HEK293 (cell line): ENCODE results near the gene RNPEP.

Source experiments
- CTCF ChIA-PET: fragments of 350-600 bp; formaldehyde crosslinking; extraction: SDS; loops from one replicate; lab custom pipeline; 2021; ENCODE audit warnings: antibody characterized with exemption; lab: Yijun Ruan, JAX
- POLR2A ChIA-PET: fragments of 300-600 bp; formaldehyde crosslinking; extraction: SDS; loops from one replicate; lab custom pipeline; 2020; ENCODE audit warnings: antibody characterized with exemption, inconsistent platforms; lab: Yijun Ruan, JAX
- H3K27ac ChIP-seq: fragments of 200-500 bp; sonication (Bioruptor generic); 2 replicates; pipeline ENCODE4 v1.5.1; 2014; ENCODE audit warnings: low read depth, low read length, control low read depth, inconsistent platforms; ENCODE audit errors: extremely low read depth
- H3K36me3 ChIP-seq, 2 experiments: fragments of 200-500 bp in 1 of 2; sonication (Bioruptor generic) in 1 of 2; 1 replicate in 1 of 2; 2 replicates in 1 of 2; pipeline ENCODE4 v1.5.1; 2014 to 2017; ENCODE audit warnings: inconsistent platforms in 2 of 2, low read length in 2 of 2; ENCODE audit not compliant: control insufficient read depth in 2 of 2, insufficient read depth in 1 of 2
- H3K4me1 ChIP-seq: fragments of 200-500 bp; sonication (Bioruptor generic); 2 replicates; pipeline ENCODE4 v1.5.1; 2014; ENCODE audit warnings: mild to moderate bottlenecking, low read length, inconsistent platforms; ENCODE audit not compliant: control insufficient read depth, insufficient read depth
- H3K4me3 ChIP-seq: 2 replicates; pipeline ENCODE4 v1.5.1; 2011; ENCODE audit warnings: low read depth, mild to moderate bottlenecking, control low read depth, low read length, moderate library complexity
- H3K9me3 ChIP-seq: fragments of 200-500 bp; sonication (Bioruptor generic); 2 replicates; pipeline ENCODE4 v1.5.1; 2014; ENCODE audit warnings: low read depth, low read length, inconsistent platforms; ENCODE audit not compliant: control insufficient read depth, insufficient read depth
- CTCF ChIP-seq: fragments of 450-650 bp; formaldehyde crosslinking; IDR thresholded peaks from 2 replicates; pipeline ENCODE4 v1.5.1; 2016; ENCODE audit warnings: missing biosample characterization, missing genetic modification characterization
- HOXC10 ChIP-seq: sonication (generic); formaldehyde crosslinking; IDR thresholded peaks from 2 replicates; pipeline ENCODE4 v1.8.1; 2023; ENCODE audit warnings: mild to moderate bottlenecking, missing genetic modification reagents
- SCRT2 ChIP-seq: fragments of 450-650 bp; formaldehyde crosslinking; IDR thresholded peaks from 2 replicates; pipeline ENCODE4 v1.5.1; 2016; ENCODE audit warnings: missing biosample characterization, missing genetic modification characterization
- SETDB1 ChIP-seq: IDR thresholded peaks from one replicate; pipeline ENCODE4 v1.6.1; 2017; ENCODE audit warnings: mild to moderate bottlenecking, low read length, moderate library complexity, mixed read lengths; ENCODE audit not compliant: insufficient read length
- ZBTB26 ChIP-seq: fragments of 450-650 bp; formaldehyde crosslinking; optimal IDR thresholded peaks from 2 replicates; pipeline ENCODE3; 2016; ENCODE audit warnings: missing biosample characterization, mild to moderate bottlenecking, missing genetic modification characterization
- ZFP3 ChIP-seq: fragments of 450-650 bp; formaldehyde crosslinking; IDR thresholded peaks from 2 replicates; pipeline ENCODE4 v1.5.1; 2016; ENCODE audit warnings: low read depth, missing biosample characterization, missing genetic modification characterization
- ZNF174 ChIP-seq: fragments of 450-650 bp; formaldehyde crosslinking; IDR thresholded peaks from 2 replicates; pipeline ENCODE4 v1.5.0; 2017; ENCODE audit warnings: missing biosample characterization, mild to moderate bottlenecking, missing genetic modification characterization
- ZNF211 ChIP-seq: fragments of 450-650 bp; formaldehyde crosslinking; IDR thresholded peaks from 2 replicates; pipeline ENCODE4 v1.5.1; 2016; ENCODE audit warnings: low read depth, missing biosample characterization, missing genetic modification characterization
- ZNF324 ChIP-seq: fragments of 450-650 bp; formaldehyde crosslinking; IDR thresholded peaks from 2 replicates; pipeline ENCODE4 v1.5.1; 2016; ENCODE audit warnings: missing biosample characterization, missing genetic modification characterization
- ZNF416 ChIP-seq: fragments of 450-650 bp; formaldehyde crosslinking; IDR thresholded peaks from 2 replicates; pipeline ENCODE4 v1.5.1; 2016; ENCODE audit warnings: missing biosample characterization, missing genetic modification characterization
- ZNF544 ChIP-seq: fragments of 450-650 bp; formaldehyde crosslinking; IDR thresholded peaks from 2 replicates; pipeline ENCODE4 v1.5.0; 2017; ENCODE audit warnings: missing biosample characterization, missing genetic modification characterization
- ZNF548 ChIP-seq: fragments of 450-650 bp; formaldehyde crosslinking; IDR thresholded peaks from 2 replicates; pipeline ENCODE4 v1.5.1; 2016; ENCODE audit warnings: missing biosample characterization, missing genetic modification characterization
- ZNF596 ChIP-seq: fragments of 450-650 bp; IDR thresholded peaks from 2 replicates; pipeline ENCODE4 v1.5.0; 2018; ENCODE audit warnings: missing biosample characterization, mild to moderate bottlenecking, missing genetic modification characterization, moderate library complexity
- ZNF629 ChIP-seq: fragments of 450-650 bp; formaldehyde crosslinking; IDR thresholded peaks from 2 replicates; pipeline ENCODE4 v1.5.1; 2017; ENCODE audit warnings: missing biosample characterization, missing genetic modification characterization
- ZNF670 ChIP-seq: fragments of 450-650 bp; formaldehyde crosslinking; IDR thresholded peaks from 2 replicates; pipeline ENCODE4 v1.5.1; 2016; ENCODE audit warnings: missing biosample characterization, missing genetic modification characterization, low read depth
- ZSCAN18 ChIP-seq: fragments of 450-650 bp; formaldehyde crosslinking; IDR thresholded peaks from 2 replicates; pipeline ENCODE4 v1.5.1; 2016; ENCODE audit warnings: missing biosample characterization, missing genetic modification characterization
- ZSCAN23 ChIP-seq: fragments of 450-650 bp; formaldehyde crosslinking; IDR thresholded peaks from 2 replicates; pipeline ENCODE4 v1.5.1; 2016; ENCODE audit warnings: missing biosample characterization, missing genetic modification characterization
- TF ChIP-seq, protein P1 (sequence below): fragments of 450-650 bp; formaldehyde crosslinking; IDR thresholded peaks from 2 replicates; pipeline ENCODE4 v1.5.1; 2016; ENCODE audit warnings: missing biosample characterization, missing genetic modification characterization
- TF ChIP-seq, protein P2 (sequence below): fragments of 450-650 bp; formaldehyde crosslinking; IDR thresholded peaks from 2 replicates; pipeline ENCODE4 v1.5.1; 2016; ENCODE audit warnings: missing biosample characterization, missing genetic modification characterization, borderline replicate concordance
- TF ChIP-seq, protein P3 (sequence below): fragments of 450-650 bp; formaldehyde crosslinking; conservative IDR thresholded peaks from 2 replicates; pipeline ENCODE4 v1.5.1; 2016; ENCODE audit warnings: low read depth, missing biosample characterization, missing genetic modification characterization
- TF ChIP-seq, protein P4 (sequence below): fragments of 450-650 bp; formaldehyde crosslinking; IDR thresholded peaks from 2 replicates; pipeline ENCODE4 v1.5.1; 2016; ENCODE audit warnings: missing biosample characterization, missing genetic modification characterization, low read depth

Gene RNPEP

DNA sequence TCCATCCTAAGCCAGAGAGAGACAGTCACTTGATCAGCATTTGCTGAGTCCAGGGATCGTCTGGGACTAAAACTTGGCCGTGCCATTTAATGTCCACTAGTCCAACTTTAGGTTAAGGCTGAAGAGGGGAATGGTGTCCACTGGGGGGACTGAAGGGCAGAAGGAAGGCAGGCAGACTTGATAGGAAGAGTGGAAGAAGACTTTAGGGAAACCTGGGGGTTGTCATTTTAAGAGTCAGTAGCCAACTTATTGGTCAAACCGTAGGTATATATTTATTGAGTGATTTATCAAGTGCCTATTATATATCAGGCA is 34.8 kb upstream of the RNPEP start:
- TF ChIP-seq ZNF174 (tag by site-specific recombination) (no peak), CTCF (peak; percentile 22; the same call in 1 of the 2 replicates)
- Histone ChIP-seq H3K4me1 (no peaks in the 10 kb centered on the region), H3K36me3 (no peaks in the 10 kb centered on the region), H3K27ac (no peak overlapping the region), H3K9me3 (no peaks in the 10 kb centered on the region), H3K4me3 (no peak overlapping the region)
- ChIA-PET CTCF (no interaction called here), POLR2A (no interaction called here)

DNA sequence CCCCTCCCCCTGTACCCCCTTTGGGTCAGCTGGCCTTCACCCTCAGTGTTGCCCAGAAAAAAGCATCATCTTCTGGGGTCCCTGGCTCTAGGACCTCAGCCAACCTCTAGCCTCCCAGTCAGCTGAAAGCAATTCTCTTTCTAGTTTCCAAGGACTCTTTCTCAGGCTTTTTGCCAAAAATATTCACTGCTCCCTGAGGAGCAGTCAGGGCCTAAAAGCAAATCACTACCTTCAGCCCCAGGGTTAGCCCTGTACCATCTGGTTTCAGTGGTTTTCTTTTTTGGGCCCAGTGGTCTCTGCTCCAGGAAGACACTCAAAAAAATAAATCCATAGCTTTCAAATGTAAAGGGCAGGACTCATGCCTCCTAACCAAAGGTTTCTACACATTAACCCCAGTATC is 33.0 kb upstream of the RNPEP start:
- no peak for TF ChIP-seq SETDB1
- TF ChIP-seq, protein P1, sequence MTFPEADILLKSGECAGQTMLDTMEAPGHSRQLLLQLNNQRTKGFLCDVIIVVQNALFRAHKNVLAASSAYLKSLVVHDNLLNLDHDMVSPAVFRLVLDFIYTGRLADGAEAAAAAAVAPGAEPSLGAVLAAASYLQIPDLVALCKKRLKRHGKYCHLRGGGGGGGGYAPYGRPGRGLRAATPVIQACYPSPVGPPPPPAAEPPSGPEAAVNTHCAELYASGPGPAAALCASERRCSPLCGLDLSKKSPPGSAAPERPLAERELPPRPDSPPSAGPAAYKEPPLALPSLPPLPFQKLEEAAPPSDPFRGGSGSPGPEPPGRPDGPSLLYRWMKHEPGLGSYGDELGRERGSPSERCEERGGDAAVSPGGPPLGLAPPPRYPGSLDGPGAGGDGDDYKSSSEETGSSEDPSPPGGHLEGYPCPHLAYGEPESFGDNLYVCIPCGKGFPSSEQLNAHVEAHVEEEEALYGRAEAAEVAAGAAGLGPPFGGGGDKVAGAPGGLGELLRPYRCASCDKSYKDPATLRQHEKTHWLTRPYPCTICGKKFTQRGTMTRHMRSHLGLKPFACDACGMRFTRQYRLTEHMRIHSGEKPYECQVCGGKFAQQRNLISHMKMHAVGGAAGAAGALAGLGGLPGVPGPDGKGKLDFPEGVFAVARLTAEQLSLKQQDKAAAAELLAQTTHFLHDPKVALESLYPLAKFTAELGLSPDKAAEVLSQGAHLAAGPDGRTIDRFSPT, result no peak
- TF ChIP-seq ZSCAN23 (tag by site-specific recombination), result no peak
- no peak for TF ChIP-seq ZBTB26 (tag by site-specific recombination)
- no peak for TF ChIP-seq ZNF670 (tag by site-specific recombination)
- no peak for TF ChIP-seq ZNF596
- no peak for TF ChIP-seq HOXC10 (CRISPR knock-in tag)
- TF ChIP-seq ZNF416 (tag by site-specific recombination), result no peak
- TF ChIP-seq SCRT2 (tag by site-specific recombination), result no peak
- no peak for TF ChIP-seq ZNF544
- TF ChIP-seq, protein P2, sequence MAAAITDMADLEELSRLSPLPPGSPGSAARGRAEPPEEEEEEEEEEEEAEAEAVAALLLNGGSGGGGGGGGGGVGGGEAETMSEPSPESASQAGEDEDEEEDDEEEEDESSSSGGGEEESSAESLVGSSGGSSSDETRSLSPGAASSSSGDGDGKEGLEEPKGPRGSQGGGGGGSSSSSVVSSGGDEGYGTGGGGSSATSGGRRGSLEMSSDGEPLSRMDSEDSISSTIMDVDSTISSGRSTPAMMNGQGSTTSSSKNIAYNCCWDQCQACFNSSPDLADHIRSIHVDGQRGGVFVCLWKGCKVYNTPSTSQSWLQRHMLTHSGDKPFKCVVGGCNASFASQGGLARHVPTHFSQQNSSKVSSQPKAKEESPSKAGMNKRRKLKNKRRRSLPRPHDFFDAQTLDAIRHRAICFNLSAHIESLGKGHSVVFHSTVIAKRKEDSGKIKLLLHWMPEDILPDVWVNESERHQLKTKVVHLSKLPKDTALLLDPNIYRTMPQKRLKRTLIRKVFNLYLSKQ (tag by site-specific recombination), result no peak
- TF ChIP-seq ZNF324 (tag by site-specific recombination), result no peak
- TF ChIP-seq ZFP3 (tag by site-specific recombination), result no peak
- TF ChIP-seq, protein P3, sequence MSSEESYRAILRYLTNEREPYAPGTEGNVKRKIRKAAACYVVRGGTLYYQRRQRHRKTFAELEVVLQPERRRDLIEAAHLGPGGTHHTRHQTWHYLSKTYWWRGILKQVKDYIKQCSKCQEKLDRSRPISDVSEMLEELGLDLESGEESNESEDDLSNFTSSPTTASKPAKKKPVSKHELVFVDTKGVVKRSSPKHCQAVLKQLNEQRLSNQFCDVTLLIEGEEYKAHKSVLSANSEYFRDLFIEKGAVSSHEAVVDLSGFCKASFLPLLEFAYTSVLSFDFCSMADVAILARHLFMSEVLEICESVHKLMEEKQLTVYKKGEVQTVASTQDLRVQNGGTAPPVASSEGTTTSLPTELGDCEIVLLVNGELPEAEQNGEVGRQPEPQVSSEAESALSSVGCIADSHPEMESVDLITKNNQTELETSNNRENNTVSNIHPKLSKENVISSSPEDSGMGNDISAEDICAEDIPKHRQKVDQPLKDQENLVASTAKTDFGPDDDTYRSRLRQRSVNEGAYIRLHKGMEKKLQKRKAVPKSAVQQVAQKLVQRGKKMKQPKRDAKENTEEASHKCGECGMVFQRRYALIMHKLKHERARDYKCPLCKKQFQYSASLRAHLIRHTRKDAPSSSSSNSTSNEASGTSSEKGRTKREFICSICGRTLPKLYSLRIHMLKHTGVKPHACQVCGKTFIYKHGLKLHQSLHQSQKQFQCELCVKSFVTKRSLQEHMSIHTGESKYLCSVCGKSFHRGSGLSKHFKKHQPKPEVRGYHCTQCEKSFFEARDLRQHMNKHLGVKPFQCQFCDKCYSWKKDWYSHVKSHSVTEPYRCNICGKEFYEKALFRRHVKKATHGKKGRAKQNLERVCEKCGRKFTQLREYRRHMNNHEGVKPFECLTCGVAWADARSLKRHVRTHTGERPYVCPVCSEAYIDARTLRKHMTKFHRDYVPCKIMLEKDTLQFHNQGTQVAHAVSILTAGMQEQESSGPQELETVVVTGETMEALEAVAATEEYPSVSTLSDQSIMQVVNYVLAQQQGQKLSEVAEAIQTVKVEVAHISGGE (tag by site-specific recombination), result no peak
- TF ChIP-seq, protein P4, sequence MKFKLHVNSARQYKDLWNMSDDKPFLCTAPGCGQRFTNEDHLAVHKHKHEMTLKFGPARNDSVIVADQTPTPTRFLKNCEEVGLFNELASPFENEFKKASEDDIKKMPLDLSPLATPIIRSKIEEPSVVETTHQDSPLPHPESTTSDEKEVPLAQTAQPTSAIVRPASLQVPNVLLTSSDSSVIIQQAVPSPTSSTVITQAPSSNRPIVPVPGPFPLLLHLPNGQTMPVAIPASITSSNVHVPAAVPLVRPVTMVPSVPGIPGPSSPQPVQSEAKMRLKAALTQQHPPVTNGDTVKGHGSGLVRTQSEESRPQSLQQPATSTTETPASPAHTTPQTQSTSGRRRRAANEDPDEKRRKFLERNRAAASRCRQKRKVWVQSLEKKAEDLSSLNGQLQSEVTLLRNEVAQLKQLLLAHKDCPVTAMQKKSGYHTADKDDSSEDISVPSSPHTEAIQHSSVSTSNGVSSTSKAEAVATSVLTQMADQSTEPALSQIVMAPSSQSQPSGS (tag by site-specific recombination), result no peak
- TF ChIP-seq ZNF629 (tag by site-specific recombination), result no peak
- no peak for TF ChIP-seq ZNF211
- TF ChIP-seq ZNF548 (tag by site-specific recombination), result no peak
- no peak for TF ChIP-seq ZSCAN18
- TF ChIP-seq, all 188 proteins: peak for 0
- H3K4me3 ChIP-seq, result no peak overlapping the region

More for the DNA sequence above, 33.0 kb upstream of the RNPEP start:
- Histone ChIP-seq H3K9me3 (no peaks in the 10 kb centered on the region), H3K36me3 (no peaks in the 10 kb centered on the region), H3K4me1 (no peaks in the 10 kb centered on the region), H3K27ac (no peak overlapping the region)
- ChIA-PET POLR2A (no interaction called here), CTCF (interaction anchor here (0.6 to 1.1 kb wide), 5 partner anchors 9 to 61 kb away, joined by 3 to 4 read pairs (median 4); partner anchors contain the start of gene ELF3)
